HG02981 (cell line): ENCODE data around the gene IKBKG.
"Not testable (repeated sequence)": the region's sequence is repeated elsewhere in the genome, so short reads cannot be mapped to it uniquely, and the experiment has no call there.

Source experiments
- ATAC-seq: cut with Tn5 transposase; IDR thresholded peaks from one replicate; pipeline ENCODE4 v1.9.1; 2021; ENCODE audit warnings: mild to moderate bottlenecking, moderate library complexity; ENCODE audit not compliant: unreplicated experiment

Gene IKBKG

GRCh38 chrX:154602766-154603437 is 55.5 kb downstream of the IKBKG start:
- ATAC-seq = no peak

- ATAC-seq = no peak
These were observed 56.3 kb downstream of the IKBKG start for GRCh38 chrX:154603438-154604430.

GRCh38 chrX:154605566-154605965 is 58.1 kb downstream of the IKBKG start:
- no peak for ATAC-seq

GRCh38 chrX:154607370-154607769 is 60.0 kb downstream of the IKBKG start:
- ATAC-seq = no peak

GRCh38 chrX:154607976-154608375 is 60.6 kb downstream of the IKBKG start:
- not testable (repeated sequence) for ATAC-seq

- ATAC-seq = not testable (repeated sequence)
These were observed 61.4 kb downstream of the IKBKG start for GRCh38 chrX:154608823-154609222.

- ATAC-seq = not testable (repeated sequence)
These were observed 63.7 kb downstream of the IKBKG start for GRCh38 chrX:154611146-154611545.

- ATAC-seq = not testable (repeated sequence)
These were observed 66.2 kb downstream of the IKBKG start for GRCh38 chrX:154613586-154613985.
